ENCODE results near the gene ZNF561.
"Not testable (repeated sequence)": the region's sequence is repeated elsewhere in the genome, so short reads cannot be mapped to it uniquely, and the experiment has no call there.

The ZNF561 gene

GRCh38 chr19:9621156-9622037 is at the start of gene ZNF561:
ZNF561 (minus strand) TSS chr19:9621232; CDS start chr19:9619456, 1,776 bp downstream.
- DNase-seq: peak; percentile 82

GRCh38 chr19:9668544-9668943 is 47.5 kb upstream of the ZNF561 start:
- DNase-seq: no peak

GRCh38 chr19:9667898-9668297 is 46.9 kb upstream of the ZNF561 start:
- DNase-seq: no peak

- no peak for DNase-seq
Measured at GRCh38 chr19:9658769-9659168, 37.7 kb upstream of the ZNF561 start.

GRCh38 chr19:9653066-9653555 is 32.1 kb upstream of the ZNF561 start:
- DNase-seq: peak; percentile 33

- DNase-seq: not testable (repeated sequence)
Measured at GRCh38 chr19:9651464-9651863, 30.4 kb upstream of the ZNF561 start.

GRCh38 chr19:9650345-9650744 is 29.3 kb upstream of the ZNF561 start:
- DNase-seq: no peak

GRCh38 chr19:9645472-9645871 is 24.4 kb upstream of the ZNF561 start:
- DNase-seq: no peak

- no peak for DNase-seq
Measured at GRCh38 chr19:9644472-9644871, 23.4 kb upstream of the ZNF561 start.

GRCh38 chr19:9641810-9642209 is 20.8 kb upstream of the ZNF561 start:
- DNase-seq: no peak

GRCh38 chr19:9640956-9641355 is 19.9 kb upstream of the ZNF561 start:
- no peak for DNase-seq

GRCh38 chr19:9636018-9636417 is 15.0 kb upstream of the ZNF561 start:
- DNase-seq: no peak

- no peak for DNase-seq
Measured at GRCh38 chr19:9627856-9628255, 6.8 kb upstream of the ZNF561 start.

GRCh38 chr19:9622531-9622930 is 1.5 kb upstream of the ZNF561 start:
- DNase-seq: no peak

- no peak for DNase-seq
Measured at GRCh38 chr19:9620842-9621155, 233 bp downstream of the ZNF561 start.

GRCh38 chr19:9615844-9616243 is 5.2 kb downstream of the ZNF561 start:
- DNase-seq: no peak

GRCh38 chr19:9610484-9611113 is 10.4 kb downstream of the ZNF561 start:
- no peak for DNase-seq

- DNase-seq: no peak
Measured at GRCh38 chr19:9608912-9609311, 12.1 kb downstream of the ZNF561 start.

GRCh38 chr19:9597027-9597426 is 24.0 kb downstream of the ZNF561 start:
- DNase-seq: peak; percentile 88

- DNase-seq: peak; percentile 52
Measured at GRCh38 chr19:9586764-9587163, 34.3 kb downstream of the ZNF561 start.

- DNase-seq: peak; percentile 76
Measured at GRCh38 chr19:9584073-9584833, 36.8 kb downstream of the ZNF561 start, which contains the start of gene ZNF121. ZNF121 (minus strand) TSS chr19:9584504; CDS start chr19:9568097, 16,407 bp downstream.

- DNase-seq: not testable (repeated sequence)
Measured at GRCh38 chr19:9582081-9582725, 38.8 kb downstream of the ZNF561 start.

GRCh38 chr19:9580728-9581127 is 40.3 kb downstream of the ZNF561 start:
- no peak for DNase-seq
